SH-SY5Y (cell line): ENCODE measurements around the gene NSUN3.

Source experiments
- GATA2 ChIP-seq: IDR thresholded peaks from 2 replicates; pipeline ENCODE4 v1.6.1; 2011; ENCODE audit warnings: mild to moderate bottlenecking, low read depth, low read length
- GATA3 ChIP-seq: IDR thresholded peaks from 2 replicates; pipeline ENCODE4 v1.6.1; 2011; ENCODE audit warnings: low read depth, mild to moderate bottlenecking, low read length, moderate library complexity

- no peak for TF ChIP-seq GATA2
- TF ChIP-seq GATA3: no peak
These were observed 111.0 kb downstream of the NSUN3 start for GRCh38 chr3:94173673-94174434.
